DOHH2 (cell line): Measurements from ENCODE around the gene SOCS6.

Source experiments
- H3F3A ChIP-seq: fragments of 200-600 bp; sonication (generic), shearing (Covaris generic); 2 replicates; pipeline ENCODE4 v1.6.0; 2016; ENCODE audit warnings: antibody characterized with exemption, mild to moderate bottlenecking; ENCODE audit not compliant: control insufficient read depth, insufficient read depth
- H3K27ac ChIP-seq: fragments of 200-600 bp; sonication (generic); 2 replicates; pipeline ENCODE4 v1.5.1; 2014; ENCODE audit warnings: low read depth, mild to moderate bottlenecking, low read length, moderate library complexity
- H3K27me3 ChIP-seq: fragments of 200-600 bp; sonication (generic); 2 replicates; pipeline ENCODE4 v1.6.1; 2014; ENCODE audit warnings: mild to moderate bottlenecking, low read length, mixed read lengths; ENCODE audit not compliant: control insufficient read depth
- H3K36me3 ChIP-seq: fragments of 200-600 bp; sonication (generic); 2 replicates; pipeline ENCODE4 v1.6.1; 2014; ENCODE audit warnings: mild to moderate bottlenecking, low read length, moderate library complexity, mixed read lengths; ENCODE audit not compliant: control insufficient read depth
- H3K4me1 ChIP-seq: fragments of 200-600 bp; sonication (generic); 2 replicates; pipeline ENCODE4 v1.6.1; 2014; ENCODE audit warnings: mild to moderate bottlenecking, low read length, mixed read lengths; ENCODE audit not compliant: control insufficient read depth
- H3K4me2 ChIP-seq: fragments of 200-600 bp; sonication (generic); 2 replicates; pipeline ENCODE4 v1.6.0; 2014; ENCODE audit warnings: mild to moderate bottlenecking, low read length, moderate library complexity
- H3K4me3 ChIP-seq: fragments of 200-600 bp; sonication (generic); 2 replicates; pipeline ENCODE4 v1.5.1; 2014; ENCODE audit warnings: mild to moderate bottlenecking, low read length, mixed read lengths
- H3K79me2 ChIP-seq: fragments of 200-600 bp; sonication (generic); 2 replicates; pipeline ENCODE4 v1.6.1; 2014; ENCODE audit warnings: mild to moderate bottlenecking, low read length, mixed read lengths; ENCODE audit not compliant: control insufficient read depth
- H3K9me2 ChIP-seq: fragments of 200-600 bp; sonication (generic); replicated peaks from 2 replicates; pipeline ENCODE4 v1.6.1; 2014; ENCODE audit warnings: mild to moderate bottlenecking, low read length, mixed read lengths; ENCODE audit not compliant: control insufficient read depth
- H3K9me3 ChIP-seq: fragments of 200-600 bp; sonication (generic); 2 replicates; pipeline ENCODE4 v1.6.1; 2014; ENCODE audit warnings: antibody characterized with exemption, low read length, mixed read lengths; ENCODE audit not compliant: control insufficient read depth, insufficient read depth
- H4K20me1 ChIP-seq: fragments of 200-600 bp; sonication (generic); 2 replicates; pipeline ENCODE4 v1.6.0; 2014; ENCODE audit warnings: low read depth, mild to moderate bottlenecking, antibody characterized with exemption, low read length, moderate library complexity; ENCODE audit not compliant: control insufficient read depth, insufficient read depth
- CTCF ChIP-seq: fragments of 200-600 bp; sonication (generic); IDR thresholded peaks from one replicate; pipeline ENCODE4 v1.5.1; 2014; ENCODE audit warnings: antibody characterized with exemption, mild to moderate bottlenecking, low read depth, low read length; ENCODE audit not compliant: poor library complexity, severe bottlenecking
- EZH2phosphoT487 ChIP-seq: fragments of 200-600 bp; sonication (generic); IDR thresholded peaks from 2 replicates; pipeline ENCODE4 v1.6.1; 2017; ENCODE audit warnings: borderline replicate concordance, mild to moderate bottlenecking, antibody characterized with exemption, low read length, moderate library complexity, mixed read lengths

Gene SOCS6

DNA sequence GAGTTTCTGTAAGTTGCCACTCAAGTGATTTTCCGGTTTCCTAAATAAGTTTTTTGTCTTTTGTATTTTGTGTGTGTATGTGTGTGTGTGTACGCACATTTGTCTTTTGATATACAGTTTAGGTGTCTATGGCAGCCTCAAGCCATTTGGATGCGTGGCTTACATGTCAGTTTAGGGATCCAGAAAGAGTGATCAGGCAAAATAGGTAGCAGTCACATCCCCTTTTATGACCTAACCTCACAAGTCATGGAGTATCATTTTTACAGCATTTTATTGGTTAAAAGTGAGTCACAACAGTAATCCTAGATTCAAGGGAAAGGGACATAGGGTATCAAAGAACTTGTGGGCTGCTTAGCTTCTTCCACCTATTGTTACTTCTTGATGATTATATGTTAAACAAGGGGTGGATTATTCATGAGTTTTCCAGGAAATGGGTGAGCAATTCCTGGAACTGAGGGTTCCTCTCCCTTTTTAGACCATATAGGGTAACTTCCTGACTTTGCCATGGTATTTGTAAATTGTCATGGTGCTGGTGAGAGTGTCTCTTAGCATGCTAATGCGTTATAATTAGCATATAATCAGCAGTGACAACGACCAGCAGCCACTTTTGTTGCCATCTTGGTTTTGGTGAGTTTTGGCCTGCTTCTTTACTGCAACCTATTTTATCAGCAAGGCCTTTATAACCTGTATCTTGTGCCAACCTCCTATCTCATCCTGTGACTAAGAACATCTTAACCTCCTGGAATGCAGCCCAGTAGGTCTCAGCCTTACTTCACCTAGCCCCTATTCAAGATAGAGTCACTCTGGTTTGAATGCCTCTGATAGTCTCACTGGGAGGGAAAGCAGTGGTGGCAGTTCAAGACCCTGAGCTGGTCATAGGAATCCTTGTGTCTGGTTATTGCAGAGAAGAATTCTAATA is 8.6 kb upstream of the SOCS6 start:
- Histone ChIP-seq H3K27me3 (no peaks in the 10 kb centered on the region), H4K20me1 (no peaks in the 10 kb centered on the region), H3K4me2 (no peak overlapping the region), H3K4me3 (no peak overlapping the region), H3K27ac (no peak overlapping the region), H3F3A (no peaks in the 10 kb centered on the region), H3K9me3 (no peaks in the 10 kb centered on the region), H3K9me2 (no peaks in the 10 kb centered on the region), H3K79me2 (no peaks in the 10 kb centered on the region), H3K4me1 (peaks cover 3% of the 10 kb centered on the region; the same call in 1 of the 2 replicates), H3K36me3 (no peaks in the 10 kb centered on the region)
- TF ChIP-seq CTCF (no peak), EZH2phosphoT487 (no peak)

DNA sequence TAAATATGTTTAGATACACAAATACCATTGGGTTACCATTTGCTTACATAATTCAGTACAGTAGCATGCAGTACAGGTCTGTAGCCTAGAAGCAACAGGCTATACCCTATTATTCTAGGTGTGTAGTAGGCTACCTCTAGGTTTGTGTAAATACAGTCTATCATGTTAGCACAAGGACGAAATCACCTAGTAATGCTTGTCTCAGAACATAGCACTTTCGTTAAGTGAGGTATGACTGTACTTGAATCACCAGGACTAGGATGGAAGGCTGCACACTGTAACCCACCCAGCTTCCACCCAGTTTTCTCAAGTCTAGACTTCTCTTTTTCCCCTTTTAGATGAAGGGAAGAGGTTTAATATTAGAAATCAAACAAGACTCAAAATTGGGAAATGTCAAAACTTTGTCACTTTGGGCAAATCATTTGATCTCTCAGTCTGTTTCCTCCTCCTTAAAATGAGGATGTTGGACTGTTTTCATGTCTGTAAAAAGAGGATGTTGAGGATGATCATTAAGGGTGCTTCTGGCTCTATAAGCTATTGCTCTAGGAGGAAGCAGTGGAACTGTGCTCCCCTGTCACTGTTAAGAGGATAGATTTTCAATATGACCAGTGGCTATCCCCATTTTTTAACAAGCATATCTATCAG is 3.7 kb upstream of the SOCS6 start:
- Histone ChIP-seq H3K4me2 (no peak overlapping the region), H3K27ac (no peak overlapping the region), H3K36me3 (no peaks in the 10 kb centered on the region), H3K27me3 (no peaks in the 10 kb centered on the region), H3F3A (no peaks in the 10 kb centered on the region), H3K9me2 (no peaks in the 10 kb centered on the region), H4K20me1 (no peaks in the 10 kb centered on the region), H3K4me3 (no peak overlapping the region), H3K79me2 (peaks cover 6% of the 10 kb centered on the region), H3K4me1 (peaks cover 8% of the 10 kb centered on the region), H3K9me3 (no peaks in the 10 kb centered on the region)
- TF ChIP-seq EZH2phosphoT487 (no peak), CTCF (no peak)

- Histone ChIP-seq H3F3A (no peaks in the 10 kb centered on the region), H3K4me2 (no peak overlapping the region), H3K79me2 (peaks cover 32% of the 10 kb centered on the region), H3K4me3 (no peak overlapping the region), H3K9me2 (no peaks in the 10 kb centered on the region), H3K4me1 (peaks cover 12% of the 10 kb centered on the region), H3K27me3 (no peaks in the 10 kb centered on the region), H3K9me3 (no peaks in the 10 kb centered on the region), H3K36me3 (no peaks in the 10 kb centered on the region), H4K20me1 (no peaks in the 10 kb centered on the region), H3K27ac (no peak overlapping the region)
- no peak for TF ChIP-seq CTCF
- TF ChIP-seq EZH2phosphoT487: no peak
These were observed 1.1 kb upstream of the SOCS6 start for GRCh38 chr18:70287731-70288130.
